PC-9 (cell line): ENCODE data around the gene TBC1D16.

ENCODE experiments used
- CTCF ChIP-seq: fragments of 200-600 bp; sonication (generic); conservative IDR thresholded peaks from 2 replicates; pipeline ENCODE4 v1.6.1; 2017; ENCODE audit warnings: mixed run types, antibody characterized with exemption, mild to moderate bottlenecking, moderate library complexity
- EZH2 ChIP-seq: fragments of 200-600 bp; sonication (generic); IDR thresholded peaks from 2 replicates; pipeline ENCODE4 v1.8.0; 2017; ENCODE audit warnings: antibody characterized with exemption, low read depth

DNA sequence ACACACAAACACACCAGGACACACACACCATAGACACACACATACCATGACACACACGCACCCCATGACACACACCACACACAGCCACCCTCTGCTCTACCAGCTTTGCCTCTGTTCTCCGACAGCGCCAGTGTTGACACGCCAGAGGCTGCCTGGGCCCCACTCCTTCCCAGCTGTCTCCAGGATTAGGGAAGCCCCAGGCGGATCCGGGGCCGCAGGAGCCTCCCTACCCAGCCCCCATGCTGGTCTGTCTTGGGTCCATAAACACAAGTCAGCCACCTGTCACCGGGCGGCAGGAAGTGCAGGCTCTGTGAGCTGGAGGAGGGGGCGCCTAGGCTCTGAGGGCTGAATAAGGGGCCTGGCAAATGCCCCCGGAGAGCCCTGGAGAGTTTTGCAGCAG is 10.5 kb downstream of the TBC1D16 start:
- no peak for TF ChIP-seq CTCF
- no peak for TF ChIP-seq EZH2
